ENCODE measurements around the gene LEUTX. TPM values are rescaled to one million over a fixed set of nuclear protein-coding genes. Genes with fewer than 3 reads are reported as not detected.
A peak's percentile ranks its signal among the peaks of the same experiment; 100 is the strongest.

Gene LEUTX
- total RNA-seq, 1 donor from 2014 or later = not detected

DNA sequence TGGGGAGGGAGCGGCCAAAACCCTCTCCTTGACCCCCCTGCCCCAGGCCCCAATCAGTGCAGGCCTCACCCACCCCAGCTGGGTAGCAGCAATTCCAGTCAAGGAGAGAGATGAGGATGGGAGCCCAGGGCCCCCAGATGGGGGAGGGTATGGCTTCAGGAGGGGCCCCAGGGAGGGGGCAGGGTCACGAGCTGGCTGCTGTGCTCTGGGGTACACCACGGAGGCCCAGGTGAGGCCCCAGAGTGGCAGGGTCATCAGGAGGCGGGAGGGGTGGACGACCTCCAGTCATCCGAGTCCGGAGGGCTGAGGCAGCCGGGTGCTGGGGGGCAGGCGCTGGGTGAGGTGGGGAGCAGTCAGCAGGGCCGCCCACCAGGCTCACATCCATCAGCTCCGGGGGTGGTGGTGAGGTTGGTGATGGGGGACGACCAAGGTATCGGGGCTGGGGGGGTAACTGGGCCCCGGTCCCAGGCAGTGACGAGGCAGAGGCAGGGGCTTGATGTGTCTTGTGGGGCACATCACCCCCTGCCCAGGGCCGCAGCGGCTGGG lies 47.0 kb downstream of the LEUTX start:
- Histone ChIP-seq H4K20me1 (ENCODE audit: low read depth) (peaks cover 2% of the 10 kb centered on the region), H3K4me1 (no peaks in the 10 kb centered on the region), H3F3A (ENCODE audit: low read depth) (peaks cover 11% of the 10 kb centered on the region), H3K4me3 (no peak overlapping the region), H3K9ac (no peak overlapping the region), H3K36me3 (peaks cover 10% of the 10 kb centered on the region), H3K27ac (peak overlapping the region; percentile 77), H3K79me2 (ENCODE audit: low read depth) (peaks cover 10% of the 10 kb centered on the region), H3K27me3 (no peaks in the 10 kb centered on the region), H3K4me2 (no peak overlapping the region), H3K9me3 (ENCODE audit: low read depth) (no peaks in the 10 kb centered on the region), H2AFZ (replicated peaks) (no peak overlapping the region)
- Mint-ChIP-seq H3K4me3 (no peak overlapping the region), H3K27ac (no peak overlapping the region), H3K36me3 (peaks cover 27% of the 10 kb centered on the region), H3K4me1 (no peaks in the 10 kb centered on the region), H3K27me3 (ENCODE audit: insufficient read depth, low read depth) (peaks cover 10% of the 10 kb centered on the region), H3K9me3 (no peaks in the 10 kb centered on the region)
- TF ChIP-seq, protein P1, sequence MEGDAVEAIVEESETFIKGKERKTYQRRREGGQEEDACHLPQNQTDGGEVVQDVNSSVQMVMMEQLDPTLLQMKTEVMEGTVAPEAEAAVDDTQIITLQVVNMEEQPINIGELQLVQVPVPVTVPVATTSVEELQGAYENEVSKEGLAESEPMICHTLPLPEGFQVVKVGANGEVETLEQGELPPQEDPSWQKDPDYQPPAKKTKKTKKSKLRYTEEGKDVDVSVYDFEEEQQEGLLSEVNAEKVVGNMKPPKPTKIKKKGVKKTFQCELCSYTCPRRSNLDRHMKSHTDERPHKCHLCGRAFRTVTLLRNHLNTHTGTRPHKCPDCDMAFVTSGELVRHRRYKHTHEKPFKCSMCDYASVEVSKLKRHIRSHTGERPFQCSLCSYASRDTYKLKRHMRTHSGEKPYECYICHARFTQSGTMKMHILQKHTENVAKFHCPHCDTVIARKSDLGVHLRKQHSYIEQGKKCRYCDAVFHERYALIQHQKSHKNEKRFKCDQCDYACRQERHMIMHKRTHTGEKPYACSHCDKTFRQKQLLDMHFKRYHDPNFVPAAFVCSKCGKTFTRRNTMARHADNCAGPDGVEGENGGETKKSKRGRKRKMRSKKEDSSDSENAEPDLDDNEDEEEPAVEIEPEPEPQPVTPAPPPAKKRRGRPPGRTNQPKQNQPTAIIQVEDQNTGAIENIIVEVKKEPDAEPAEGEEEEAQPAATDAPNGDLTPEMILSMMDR (IDR thresholded peaks at IDR 0.05) = no peak
- no peak for TF ChIP-seq EZH2phosphoT487 (IDR thresholded peaks at IDR 0.05)
- TF ChIP-seq EZH2 (IDR thresholded peaks at IDR 0.05) = no peak
- DNase-seq (ENCODE audit: low spot score) = no peak

DNA sequence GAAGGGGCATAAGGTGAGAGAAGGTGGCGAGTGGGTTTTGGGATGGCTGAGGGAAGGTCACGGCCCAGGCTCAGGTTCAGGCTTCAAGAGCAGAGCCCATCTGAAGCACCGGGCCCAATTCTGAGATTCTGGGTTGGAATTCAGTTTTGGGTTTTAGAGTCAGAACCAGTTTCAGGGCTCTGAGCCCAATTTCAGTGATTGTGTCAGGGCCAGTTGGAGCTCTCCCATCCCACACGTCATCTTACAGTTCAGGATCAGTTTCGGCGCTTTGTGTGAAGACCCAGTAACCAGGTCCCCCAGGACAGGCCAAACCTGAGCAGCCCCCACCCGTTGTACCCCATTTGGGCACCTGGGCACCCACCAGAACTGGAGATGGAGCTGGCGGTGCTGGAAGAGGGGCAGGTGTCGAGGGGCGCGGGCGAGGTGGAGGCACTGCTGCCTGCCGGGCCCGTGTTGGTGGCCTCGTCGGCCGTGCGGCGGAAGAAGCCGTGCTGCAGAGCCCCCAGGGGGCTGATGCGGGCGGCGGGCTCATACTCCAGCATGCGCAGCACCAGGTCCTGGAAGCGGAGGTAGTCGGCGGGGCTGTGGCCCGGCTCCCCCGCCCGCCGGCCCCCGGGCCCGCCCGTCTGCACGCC lies 47.8 kb downstream of the LEUTX start:
- no peak overlapping the region for H2AFZ ChIP-seq (replicated peaks)
- no peak overlapping the region for H3K9ac ChIP-seq
- H3K9me3 ChIP-seq (ENCODE audit: low read depth) = no peaks in the 10 kb centered on the region
- H3K27me3 ChIP-seq = no peaks in the 10 kb centered on the region
- no peak overlapping the region for H3K27ac ChIP-seq
- Mint-ChIP-seq H3K9me3 (no peaks in the 10 kb centered on the region), H3K27me3 (ENCODE audit: insufficient read depth, low read depth) (peaks cover 10% of the 10 kb centered on the region), H3K27ac (no peak overlapping the region), H3K36me3 (peaks cover 34% of the 10 kb centered on the region), H3K4me1 (peaks cover 6% of the 10 kb centered on the region), H3K4me3 (no peak overlapping the region)
- peaks cover 10% of the 10 kb centered on the region for H3K36me3 ChIP-seq
- H3K4me2 ChIP-seq = no peak overlapping the region
- no peak for TF ChIP-seq EZH2 (IDR thresholded peaks at IDR 0.05)
- TF ChIP-seq EZH2phosphoT487 (IDR thresholded peaks at IDR 0.05) = no peak
- TF ChIP-seq, protein P1 (IDR thresholded peaks at IDR 0.05) = no peak
- peaks cover 2% of the 10 kb centered on the region for H4K20me1 ChIP-seq (ENCODE audit: low read depth)
- no peak for DNase-seq (ENCODE audit: low spot score)
- H3K79me2 ChIP-seq (ENCODE audit: low read depth) = peaks cover 18% of the 10 kb centered on the region
- peaks cover 11% of the 10 kb centered on the region for H3F3A ChIP-seq (ENCODE audit: low read depth)
- no peaks in the 10 kb centered on the region for H3K4me1 ChIP-seq
- H3K4me3 ChIP-seq = no peak overlapping the region

DNA sequence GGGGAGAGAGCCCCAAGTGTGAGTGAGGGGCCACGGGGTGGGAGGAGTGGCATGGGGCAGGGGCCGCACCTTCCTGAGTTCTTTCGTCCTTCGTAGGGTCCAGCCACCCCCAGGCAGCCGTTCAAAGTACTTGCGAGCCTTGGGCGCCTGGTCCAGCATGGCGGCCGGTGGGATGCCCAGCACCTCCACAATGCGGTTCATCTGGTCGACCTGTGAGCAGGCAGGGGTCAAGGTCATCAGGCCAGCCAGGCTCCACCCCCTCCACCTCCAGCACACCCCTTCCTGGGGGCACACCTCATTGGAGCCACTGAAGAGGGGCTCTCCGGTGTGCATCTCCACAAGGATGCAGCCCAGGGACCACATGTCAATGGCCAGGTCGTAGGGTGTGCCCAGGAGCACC lies 48.6 kb downstream of the LEUTX start:
- no peak for DNase-seq (ENCODE audit: low spot score)
- Histone ChIP-seq H3K27ac (no peak overlapping the region), H3K9ac (no peak overlapping the region), H2AFZ (replicated peaks) (no peak overlapping the region), H3K9me3 (ENCODE audit: low read depth) (no peaks in the 10 kb centered on the region), H3K36me3 (peaks cover 10% of the 10 kb centered on the region), H3K27me3 (no peaks in the 10 kb centered on the region), H3K4me3 (no peak overlapping the region), H3K4me2 (no peak overlapping the region), H3K4me1 (peaks cover 2% of the 10 kb centered on the region), H3K79me2 (ENCODE audit: low read depth) (peaks cover 26% of the 10 kb centered on the region), H4K20me1 (ENCODE audit: low read depth) (peaks cover 2% of the 10 kb centered on the region), H3F3A (ENCODE audit: low read depth) (peaks cover 11% of the 10 kb centered on the region)
- Mint-ChIP-seq H3K9me3 (no peaks in the 10 kb centered on the region), H3K4me1 (peaks cover 10% of the 10 kb centered on the region), H3K27me3 (ENCODE audit: insufficient read depth, low read depth) (peaks cover 10% of the 10 kb centered on the region), H3K4me3 (no peak overlapping the region), H3K36me3 (peaks cover 34% of the 10 kb centered on the region), H3K27ac (no peak overlapping the region)
- no peak for TF ChIP-seq EZH2 (IDR thresholded peaks at IDR 0.05)
- TF ChIP-seq, protein P1 (IDR thresholded peaks at IDR 0.05) = no peak
- no peak for TF ChIP-seq EZH2phosphoT487 (IDR thresholded peaks at IDR 0.05)

All from neural progenitor cell (in vitro differentiated cells).